GM23338 (cell line): ENCODE results near the gene DNAJC7. TPM values are rescaled to one million over a fixed set of nuclear protein-coding genes. Genes with fewer than 3 reads are reported as not detected.

Experiments
- ATAC-seq: fragments of 200-7000 bp; cut with Tn5 transposase; 3 replicates; pipeline ENCODE4 v1.9.1; 2020
- DNase-seq: peaks from one replicate; pipeline ENCODE4 v3.0.0-alpha.2; 2015; ENCODE audit warnings: low spot score
- H2AFZ ChIP-seq: fragments of 200-600 bp; sonication (generic); 2 replicates; pipeline ENCODE4 v1.8.0; 2016; ENCODE audit warnings: antibody characterized with exemption, mild to moderate bottlenecking, moderate library complexity
- H3F3A ChIP-seq: fragments of 200-600 bp; sonication (generic); replicated peaks from 2 replicates; pipeline ENCODE4 v1.8.0; 2017; ENCODE audit warnings: antibody characterized with exemption, mixed run types, low read depth
- H3K27ac ChIP-seq: fragments of 200-600 bp; sonication (generic); 2 replicates; pipeline ENCODE4 v1.6.1; 2016; ENCODE audit warnings: low read depth
- H3K27me3 ChIP-seq: fragments of 200-600 bp; sonication (generic); 2 replicates; pipeline ENCODE4 v1.8.0; 2016; ENCODE audit warnings: mild to moderate bottlenecking, mixed run types, moderate library complexity; ENCODE audit not compliant: insufficient read depth
- H3K36me3 ChIP-seq: fragments of 200-600 bp; sonication (generic); 2 replicates; pipeline ENCODE4 v1.8.0; 2016; ENCODE audit warnings: mild to moderate bottlenecking; ENCODE audit not compliant: insufficient read depth
- H3K4me1 ChIP-seq: fragments of 200-600 bp; sonication (generic); 2 replicates; pipeline ENCODE4 v1.8.0; 2016; ENCODE audit warnings: mild to moderate bottlenecking, moderate library complexity; ENCODE audit not compliant: insufficient read depth
- H3K4me2 ChIP-seq: fragments of 200-600 bp; sonication (generic); 2 replicates; pipeline ENCODE4 v1.7.1; 2017; ENCODE audit warnings: mixed run types
- H3K4me3 ChIP-seq: fragments of 200-600 bp; sonication (generic); 2 replicates; pipeline ENCODE4 v1.6.1; 2016; ENCODE audit warnings: mixed run types
- H3K79me2 ChIP-seq: fragments of 200-600 bp; sonication (generic); replicated peaks from 2 replicates; pipeline ENCODE4 v1.8.0; 2017; ENCODE audit warnings: mild to moderate bottlenecking; ENCODE audit not compliant: insufficient read depth
- H3K9me2 ChIP-seq: fragments of 200-600 bp; sonication (generic); 2 replicates; pipeline ENCODE4 v1.8.0; 2017; ENCODE audit not compliant: insufficient read depth
- H4K20me1 ChIP-seq: fragments of 200-600 bp; sonication (generic); replicated peaks from 2 replicates; pipeline ENCODE4 v1.8.0; 2017; ENCODE audit warnings: mild to moderate bottlenecking; ENCODE audit not compliant: insufficient read depth
- H3K27ac Mint-ChIP-seq: 2 replicates; pipeline ENCODE4 v1.8.0; 2020; ENCODE audit warnings: inconsistent platforms, mild to moderate bottlenecking, moderate library complexity, mixed read lengths
- H3K27me3 Mint-ChIP-seq: 3 replicates; pipeline ENCODE4 v1.8.0; 2022; ENCODE audit warnings: low read depth, mild to moderate bottlenecking, moderate library complexity, mixed read lengths, inconsistent platforms; ENCODE audit not compliant: insufficient read depth, poor library complexity
- H3K36me3 Mint-ChIP-seq: 3 replicates; pipeline ENCODE4 v1.8.0; 2021; ENCODE audit warnings: low read depth, mild to moderate bottlenecking, inconsistent platforms, moderate library complexity, mixed read lengths
- H3K4me1 Mint-ChIP-seq: 3 replicates; pipeline ENCODE4 v1.8.0; 2020; ENCODE audit warnings: mild to moderate bottlenecking, inconsistent platforms, mixed read lengths
- H3K4me3 Mint-ChIP-seq: 3 replicates; pipeline ENCODE4 v1.8.0; 2021; ENCODE audit warnings: moderate library complexity, mild to moderate bottlenecking, inconsistent platforms, mixed read lengths
- H3K9me3 Mint-ChIP-seq: 3 replicates; pipeline ENCODE4 v1.8.0; 2020; ENCODE audit warnings: moderate library complexity, mild to moderate bottlenecking, inconsistent platforms, mixed read lengths
- CREB1 ChIP-seq: fragments of 250-450 bp; sonication (Bioruptor Pico); IDR thresholded peaks from 2 replicates; pipeline ENCODE4 v1.5.0; 2020; ENCODE audit warnings: low read depth, mild to moderate bottlenecking, moderate library complexity
- CTCF ChIP-seq, 2 experiments: fragments of 200-600 bp in 1 of 2; sonication (generic) in 1 of 2; conservative IDR thresholded peaks; 2 replicates each; pipeline versions ENCODE4 v1.5.1 to v1.6.1; 2016 to 2017; ENCODE audit warnings: antibody characterized with exemption in 2 of 2, low read depth in 2 of 2, mild to moderate bottlenecking in 2 of 2, moderate library complexity in 1 of 2
- ETS1 ChIP-seq: IDR thresholded peaks from 2 replicates; pipeline ENCODE4 v1.6.1; 2016; ENCODE audit warnings: antibody characterized with exemption
- JUNB ChIP-seq: IDR thresholded peaks from one replicate; pipeline ENCODE4 v1.6.1; 2016; ENCODE audit warnings: antibody characterized with exemption; ENCODE audit not compliant: unreplicated experiment
- NANOG ChIP-seq: IDR thresholded peaks from 2 replicates; pipeline ENCODE4 v1.6.1; 2016; ENCODE audit warnings: antibody characterized with exemption, borderline replicate concordance
- POLR2AphosphoS5 ChIP-seq: IDR thresholded peaks from 2 replicates; pipeline ENCODE4 v1.6.1; 2016; ENCODE audit warnings: antibody characterized with exemption, low read depth
- REST ChIP-seq: IDR thresholded peaks from one replicate; pipeline ENCODE4 v1.6.1; 2018; ENCODE audit warnings: antibody characterized with exemption; ENCODE audit not compliant: unreplicated experiment
- STAT1 ChIP-seq: IDR thresholded peaks from one replicate; pipeline ENCODE4 v1.6.1; 2016; ENCODE audit warnings: antibody characterized with exemption; ENCODE audit not compliant: unreplicated experiment
- ZNF114 ChIP-seq: fragments of 250-450 bp; sonication (Bioruptor Pico); IDR thresholded peaks from 2 replicates; pipeline ENCODE4 v1.5.0; 2020; ENCODE audit warnings: mild to moderate bottlenecking, moderate library complexity
- ZNF331 ChIP-seq: fragments of 250-450 bp; sonication (Bioruptor Pico); IDR thresholded peaks from 2 replicates; pipeline ENCODE4 v1.5.0; 2020; ENCODE audit warnings: low read depth, mild to moderate bottlenecking, moderate library complexity
- ZNF462 ChIP-seq: fragments of 250-450 bp; sonication (Bioruptor Pico); IDR thresholded peaks from 2 replicates; pipeline ENCODE4 v1.5.0; 2020; ENCODE audit warnings: mild to moderate bottlenecking, moderate library complexity
- polyA plus RNA-seq: library from polyadenylated mRNA; unstranded; fragments of >200 nt; fragmentation: Nextera tagmentation; extraction: Ambion mirVana; gene quantifications from 2 replicates; pipeline ENCODE4 v1.2.1, GENCODE V29; 2016
- total RNA-seq: library from RNA; depleted of rRNA; stranded (reverse); fragments of >200 nt; shearing (Covaris generic); gene quantifications from 2 replicates; pipeline ENCODE4 v1.2.3, GENCODE V29; 2014

Gene DNAJC7
- total and polyA plus RNA-seq, 2 experiments from 2014 or later = 139 to 141 TPM

- Mint-ChIP-seq H3K4me3 (no peak overlapping the region), H3K36me3 (no peaks in the 10 kb centered on the region), H3K27ac (no peak overlapping the region), H3K9me3 (no peaks in the 10 kb centered on the region), H3K27me3 (peaks cover 4% of the 10 kb centered on the region), H3K4me1 (no peaks in the 10 kb centered on the region)
- Histone ChIP-seq H3K27ac (no peak overlapping the region), H3K79me2 (no peaks in the 10 kb centered on the region), H3F3A (no peaks in the 10 kb centered on the region), H3K4me3 (no peak overlapping the region), H3K4me1 (no peaks in the 10 kb centered on the region), H3K4me2 (no peak overlapping the region), H3K27me3 (no peaks in the 10 kb centered on the region), H4K20me1 (no peaks in the 10 kb centered on the region), H2AFZ (no peak overlapping the region), H3K36me3 (no peaks in the 10 kb centered on the region), H3K9me2 (no peaks in the 10 kb centered on the region)
- ATAC-seq (no peak), DNase-seq (no peak)
- TF ChIP-seq ZNF331 (no peak), ZNF114 (CRISPR knock-in tag) (no peak), JUNB (no peak), ETS1 (no peak), STAT1 (no peak), NANOG (no peak), ZNF462 (no peak), POLR2AphosphoS5 (no peak), REST (no peak), CTCF (conservative IDR thresholded peaks at IDR 0.05; ENCODE audit: low read depth in 2 of 2) (no peak), CREB1 (CRISPR knock-in tag) (no peak)
These were observed 68.3 kb downstream of the DNAJC7 start for GRCh38 chr17:41948762-41949460.
